ENCODE measurements around the gene NECAB3.
"Not testable (repeated sequence)": the region's sequence is repeated elsewhere in the genome, so short reads cannot be mapped to it uniquely, and the experiment has no call there.

The NECAB3 gene

DNA sequence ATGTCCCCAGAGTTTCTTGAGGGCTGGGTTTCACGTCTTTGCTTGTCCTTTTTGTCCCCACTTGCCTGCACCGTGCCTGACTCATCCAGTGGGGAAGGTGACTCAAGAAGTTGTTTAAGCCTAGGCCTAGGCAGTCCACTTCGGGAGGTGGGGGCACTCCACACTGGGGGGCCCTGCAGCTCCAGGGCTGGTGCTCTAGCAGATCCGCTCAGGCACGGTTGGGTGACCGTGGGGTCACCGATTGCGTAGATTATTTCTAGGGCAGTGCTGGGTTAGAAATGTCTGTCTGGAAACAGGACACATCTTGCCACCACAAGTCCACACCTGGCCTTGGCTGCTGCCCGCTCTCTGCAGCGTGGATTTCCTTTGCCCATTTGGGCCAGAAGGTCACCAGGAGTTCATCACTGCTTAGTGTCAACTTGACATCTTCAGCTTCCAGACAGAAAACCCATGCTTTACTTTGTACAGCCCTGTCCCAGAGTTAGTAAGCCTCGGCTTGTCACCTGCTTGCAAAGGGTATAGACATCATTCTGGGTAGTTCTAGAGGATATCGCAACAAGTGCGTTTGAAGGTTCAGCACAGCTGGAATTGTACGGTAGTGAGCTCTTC is 25.7 kb downstream of the NECAB3 start:
- H3K4me1 ChIP-seq (ENCODE audit: control insufficient read depth, insufficient read depth, low read length): no peaks in the 10 kb centered on the region
- H3K27me3 ChIP-seq (ENCODE audit: control insufficient read depth, insufficient read depth, low read length): no peaks in the 10 kb centered on the region
- no peak overlapping the region for H3K9ac ChIP-seq (ENCODE audit: low read depth, low read length)
- no peaks in the 10 kb centered on the region for H3K9me3 ChIP-seq (ENCODE audit: control insufficient read depth, insufficient read depth, low read length)
- no peak overlapping the region for H3K4me3 ChIP-seq (ENCODE audit: low read depth, low read length)
- H3K36me3 ChIP-seq (ENCODE audit: control insufficient read depth, insufficient read depth, low read length): peaks cover 12% of the 10 kb centered on the region

DNA sequence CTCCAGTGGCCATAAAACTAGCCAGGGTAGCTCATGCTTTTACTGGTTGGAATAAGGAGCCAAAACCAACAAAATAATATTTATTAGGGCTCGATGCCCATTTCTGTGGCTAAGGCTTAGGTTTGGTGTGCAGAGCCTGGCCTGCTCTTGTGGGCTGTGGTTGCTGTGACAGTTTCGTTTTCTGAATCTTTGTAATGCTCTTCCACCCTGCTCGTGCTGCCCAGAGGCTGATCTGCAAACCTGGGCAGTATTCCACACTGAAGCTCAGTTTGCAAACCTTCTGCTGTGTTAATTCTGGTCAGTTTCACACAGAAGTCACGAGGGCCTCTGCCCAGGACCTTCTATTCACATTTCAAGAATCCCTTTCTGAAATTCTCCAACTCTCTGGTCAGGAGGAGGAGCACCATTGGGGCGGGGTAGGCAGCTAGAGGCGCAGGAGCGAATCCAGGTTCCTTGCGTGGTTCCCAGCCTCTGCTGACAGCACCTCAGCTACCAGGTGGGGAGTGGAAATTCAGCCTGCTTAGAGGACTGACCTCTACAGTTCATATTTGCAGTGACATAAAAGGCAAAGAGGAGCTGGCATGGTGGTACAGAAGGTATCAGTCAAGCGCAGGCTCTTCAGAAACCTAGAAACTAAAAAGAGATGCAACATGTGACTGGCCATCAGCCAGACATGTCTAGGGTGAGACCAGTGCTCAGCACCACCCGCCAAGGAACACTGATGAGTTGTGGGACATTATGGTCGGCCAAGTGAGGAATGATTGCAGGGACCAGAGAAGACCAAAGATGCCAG is 26.4 kb downstream of the NECAB3 start:
- H3K27me3 ChIP-seq (ENCODE audit: control insufficient read depth, insufficient read depth, low read length): no peaks in the 10 kb centered on the region
- no peak overlapping the region for H3K4me3 ChIP-seq (ENCODE audit: low read depth, low read length)
- peaks cover 12% of the 10 kb centered on the region for H3K36me3 ChIP-seq (ENCODE audit: control insufficient read depth, insufficient read depth, low read length)
- no peaks in the 10 kb centered on the region for H3K4me1 ChIP-seq (ENCODE audit: control insufficient read depth, insufficient read depth, low read length)
- H3K9me3 ChIP-seq (ENCODE audit: control insufficient read depth, insufficient read depth, low read length): no peaks in the 10 kb centered on the region
- no peak overlapping the region for H3K9ac ChIP-seq (ENCODE audit: low read depth, low read length)

DNA sequence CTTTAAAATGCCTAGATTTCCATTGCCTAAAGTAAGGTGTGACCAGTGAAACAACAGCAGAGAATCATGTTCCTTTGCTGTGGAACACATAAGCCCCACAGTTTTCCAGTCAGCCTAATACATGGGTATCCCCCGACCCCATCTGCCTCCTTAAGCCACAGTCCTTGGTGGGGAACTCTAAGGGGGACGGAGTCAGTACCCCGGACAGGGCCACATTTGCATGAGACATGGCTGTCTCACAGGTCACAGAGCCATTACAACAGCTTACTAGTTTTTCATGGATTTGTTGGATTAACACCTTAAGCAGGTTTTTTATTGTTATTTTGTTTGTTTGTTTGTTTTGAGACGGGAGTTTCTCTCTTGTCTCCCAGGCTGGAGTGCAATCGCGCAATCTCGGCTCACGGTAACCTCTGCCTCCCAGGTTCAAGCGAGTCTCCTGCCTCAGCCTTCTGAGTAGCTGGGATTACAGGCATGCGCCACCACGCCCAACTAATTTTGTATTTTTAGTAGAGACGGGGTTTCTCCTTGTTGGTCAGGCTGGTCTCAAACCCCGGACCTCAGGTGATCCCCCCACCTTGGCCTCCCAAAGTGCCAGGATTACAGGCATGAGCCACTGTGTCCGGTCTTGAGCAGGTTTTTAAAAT is 27.1 kb downstream of the NECAB3 start:
- H3K9ac ChIP-seq (ENCODE audit: low read depth, low read length); H3K4me3 ChIP-seq (ENCODE audit: low read depth, low read length); H3K4me1 ChIP-seq (ENCODE audit: control insufficient read depth, insufficient read depth, low read length); H3K9me3 ChIP-seq (ENCODE audit: control insufficient read depth, insufficient read depth, low read length); H3K27me3 ChIP-seq (ENCODE audit: control insufficient read depth, insufficient read depth, low read length): not testable (repeated sequence)
- peaks cover 12% of the 10 kb centered on the region for H3K36me3 ChIP-seq (ENCODE audit: control insufficient read depth, insufficient read depth, low read length)

DNA sequence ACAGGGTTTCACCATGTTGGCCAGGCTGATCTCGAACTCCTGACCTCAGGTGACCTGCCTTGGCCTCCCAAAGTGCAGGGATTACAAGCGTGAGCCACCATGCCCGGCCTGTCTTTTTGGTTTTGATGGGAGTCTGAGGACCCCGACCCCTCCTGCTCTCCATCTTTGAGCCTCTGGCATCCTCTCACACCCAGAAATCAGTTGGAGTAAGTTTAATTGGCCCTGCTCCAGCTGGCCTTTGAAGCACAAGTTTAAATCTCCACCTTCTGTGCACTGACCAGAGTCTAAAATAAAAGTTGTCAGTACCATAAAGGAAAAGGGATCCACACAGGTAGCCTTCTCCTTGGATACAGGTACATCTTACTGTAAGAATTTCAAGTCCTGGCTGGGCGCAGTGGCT is 28.0 kb downstream of the NECAB3 start:
- Histone ChIP-seq H3K9me3 (ENCODE audit: control insufficient read depth, insufficient read depth, low read length) (no peaks in the 10 kb centered on the region), H3K9ac (ENCODE audit: low read depth, low read length) (no peak overlapping the region), H3K4me1 (ENCODE audit: control insufficient read depth, insufficient read depth, low read length) (no peaks in the 10 kb centered on the region), H3K27me3 (ENCODE audit: control insufficient read depth, insufficient read depth, low read length) (no peaks in the 10 kb centered on the region), H3K36me3 (ENCODE audit: control insufficient read depth, insufficient read depth, low read length) (peaks cover 12% of the 10 kb centered on the region), H3K4me3 (ENCODE audit: low read depth, low read length) (no peak overlapping the region)

DNA sequence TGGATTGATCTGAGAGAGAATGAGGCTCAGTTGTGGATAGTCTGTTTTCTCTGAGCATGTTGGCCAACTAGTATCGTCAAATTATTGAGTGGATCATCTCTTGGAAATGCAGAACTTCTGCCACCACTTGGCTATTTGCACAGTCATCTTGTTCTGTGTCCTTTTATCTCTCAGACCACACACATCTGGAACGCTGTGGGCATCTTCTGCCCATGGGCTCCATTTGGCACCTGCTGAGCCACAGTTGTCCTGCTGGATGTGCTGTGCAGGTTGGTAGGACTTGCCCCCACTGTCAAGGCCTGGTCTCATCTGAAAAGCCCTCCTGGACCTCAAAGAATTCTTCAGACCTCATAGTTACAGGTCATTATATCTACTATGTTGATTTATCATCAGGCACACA is 28.8 kb downstream of the NECAB3 start:
- Histone ChIP-seq H3K9ac (ENCODE audit: low read depth, low read length) (no peak overlapping the region), H3K36me3 (ENCODE audit: control insufficient read depth, insufficient read depth, low read length) (peaks cover 12% of the 10 kb centered on the region), H3K9me3 (ENCODE audit: control insufficient read depth, insufficient read depth, low read length) (no peaks in the 10 kb centered on the region), H3K4me1 (ENCODE audit: control insufficient read depth, insufficient read depth, low read length) (no peaks in the 10 kb centered on the region), H3K4me3 (ENCODE audit: low read depth, low read length) (no peak overlapping the region), H3K27me3 (ENCODE audit: control insufficient read depth, insufficient read depth, low read length) (no peaks in the 10 kb centered on the region)

DNA sequence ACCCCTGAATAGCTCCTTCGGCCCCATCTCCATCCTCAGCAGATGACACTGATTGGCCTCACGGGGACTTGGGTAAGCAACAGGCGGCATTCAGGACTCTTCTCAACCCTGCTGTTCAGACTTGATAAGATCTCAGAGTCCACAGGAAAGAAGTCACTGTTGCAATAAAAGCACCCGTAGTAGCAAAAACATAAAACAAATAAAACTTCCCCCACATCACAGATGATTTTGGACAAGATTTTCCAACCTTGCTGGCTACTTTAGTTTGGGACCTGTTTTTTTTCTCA is 29.2 kb downstream of the NECAB3 start:
- H3K36me3 ChIP-seq (ENCODE audit: control insufficient read depth, insufficient read depth, low read length): peaks cover 16% of the 10 kb centered on the region
- H3K9ac ChIP-seq (ENCODE audit: low read depth, low read length): no peak overlapping the region
- no peaks in the 10 kb centered on the region for H3K9me3 ChIP-seq (ENCODE audit: control insufficient read depth, insufficient read depth, low read length)
- no peaks in the 10 kb centered on the region for H3K27me3 ChIP-seq (ENCODE audit: control insufficient read depth, insufficient read depth, low read length)
- no peak overlapping the region for H3K4me3 ChIP-seq (ENCODE audit: low read depth, low read length)
- no peaks in the 10 kb centered on the region for H3K4me1 ChIP-seq (ENCODE audit: control insufficient read depth, insufficient read depth, low read length)

DNA sequence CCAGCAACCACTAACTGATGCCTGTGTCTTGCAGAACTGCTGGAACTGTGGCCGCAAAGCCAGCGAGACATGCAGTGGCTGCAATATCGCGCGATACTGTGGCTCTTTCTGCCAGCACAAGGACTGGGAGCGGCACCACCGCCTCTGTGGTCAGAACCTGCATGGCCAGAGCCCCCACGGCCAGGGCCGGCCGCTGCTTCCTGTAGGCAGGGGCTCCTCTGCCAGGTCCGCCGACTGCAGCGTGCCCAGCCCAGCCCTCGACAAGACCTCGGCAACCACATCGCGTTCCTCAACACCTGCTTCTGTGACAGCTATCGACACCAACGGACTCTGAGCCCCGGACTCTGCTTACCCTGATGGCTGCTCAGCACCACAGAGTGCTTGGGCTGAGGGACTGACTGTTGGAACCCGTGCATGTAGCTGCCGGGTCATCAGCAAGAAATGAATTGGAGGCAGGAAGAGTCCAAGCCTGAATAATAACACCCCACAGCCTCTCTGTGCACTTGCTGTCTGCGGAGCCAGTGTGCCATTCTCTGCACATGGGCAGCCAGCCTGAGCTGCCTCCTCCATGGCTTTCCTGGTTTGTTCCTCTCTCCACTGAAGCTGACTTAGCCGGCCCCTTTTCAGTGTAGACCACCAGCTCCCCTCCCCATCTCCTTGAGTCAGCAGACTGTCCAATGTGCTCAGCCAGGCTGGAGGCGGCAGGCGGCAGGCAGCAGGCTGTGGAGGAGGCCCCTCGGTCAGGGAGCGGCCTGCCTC is 29.7 kb downstream of the NECAB3 start:
- no peaks in the 10 kb centered on the region for H3K27me3 ChIP-seq (ENCODE audit: control insufficient read depth, insufficient read depth, low read length)
- H3K4me3 ChIP-seq (ENCODE audit: low read depth, low read length): no peak overlapping the region
- H3K4me1 ChIP-seq (ENCODE audit: control insufficient read depth, insufficient read depth, low read length): no peaks in the 10 kb centered on the region
- peaks cover 20% of the 10 kb centered on the region for H3K36me3 ChIP-seq (ENCODE audit: control insufficient read depth, insufficient read depth, low read length)
- H3K9me3 ChIP-seq (ENCODE audit: control insufficient read depth, insufficient read depth, low read length): no peaks in the 10 kb centered on the region
- no peak overlapping the region for H3K9ac ChIP-seq (ENCODE audit: low read depth, low read length)

DNA sequence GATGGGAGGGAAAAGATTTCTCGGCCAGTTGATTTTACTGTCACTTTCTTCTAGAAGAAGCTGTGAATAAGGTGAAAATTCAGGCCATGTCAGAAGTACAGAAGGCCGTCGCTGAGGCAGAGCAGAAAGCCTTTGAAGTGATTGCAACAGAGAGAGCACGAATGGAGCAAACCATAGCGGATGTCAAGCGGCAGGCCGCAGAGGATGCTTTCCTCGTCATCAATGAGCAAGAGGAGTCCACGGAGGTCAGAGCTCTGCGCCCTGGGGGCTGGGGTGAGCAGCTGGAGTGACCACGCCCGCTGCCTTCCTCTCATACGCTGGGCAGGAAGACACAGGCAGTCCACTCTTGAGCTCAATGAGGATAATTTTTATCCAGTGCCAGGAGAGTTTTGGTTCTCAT is 33.9 kb downstream of the NECAB3 start:
- Histone ChIP-seq H3K4me1 (ENCODE audit: control insufficient read depth, insufficient read depth, low read length) (no peaks in the 10 kb centered on the region), H3K27me3 (ENCODE audit: control insufficient read depth, insufficient read depth, low read length) (no peaks in the 10 kb centered on the region), H3K36me3 (ENCODE audit: control insufficient read depth, insufficient read depth, low read length) (peaks cover 26% of the 10 kb centered on the region), H3K9me3 (ENCODE audit: control insufficient read depth, insufficient read depth, low read length) (no peaks in the 10 kb centered on the region), H3K9ac (ENCODE audit: low read depth, low read length) (no peak overlapping the region), H3K4me3 (ENCODE audit: low read depth, low read length) (no peak overlapping the region)

DNA sequence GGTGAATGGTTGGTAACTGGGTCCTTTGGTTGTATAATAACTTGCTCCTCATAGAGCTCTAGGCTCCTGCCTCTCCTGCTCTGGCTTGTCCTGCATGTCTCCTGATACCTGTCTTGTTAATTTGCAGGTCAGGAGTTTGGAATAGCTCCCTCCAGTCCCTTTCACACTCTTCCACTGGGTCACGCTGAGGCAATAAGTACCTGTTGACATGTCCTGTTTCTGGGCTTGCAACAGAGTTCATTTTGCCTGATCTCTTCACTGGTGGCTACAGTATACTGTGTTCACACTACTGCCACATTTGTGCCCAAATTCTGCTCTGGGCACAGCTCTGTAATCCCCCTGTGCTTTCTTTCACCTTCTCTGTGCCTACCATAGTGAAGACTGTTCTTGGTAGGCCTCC is 37.5 kb downstream of the NECAB3 start:
- peaks cover 20% of the 10 kb centered on the region for H3K36me3 ChIP-seq (ENCODE audit: control insufficient read depth, insufficient read depth, low read length)
- H3K4me3 ChIP-seq (ENCODE audit: low read depth, low read length): no peak overlapping the region
- no peaks in the 10 kb centered on the region for H3K9me3 ChIP-seq (ENCODE audit: control insufficient read depth, insufficient read depth, low read length)
- H3K27me3 ChIP-seq (ENCODE audit: control insufficient read depth, insufficient read depth, low read length): no peaks in the 10 kb centered on the region
- H3K4me1 ChIP-seq (ENCODE audit: control insufficient read depth, insufficient read depth, low read length): no peaks in the 10 kb centered on the region
- no peak overlapping the region for H3K9ac ChIP-seq (ENCODE audit: low read depth, low read length)

DNA sequence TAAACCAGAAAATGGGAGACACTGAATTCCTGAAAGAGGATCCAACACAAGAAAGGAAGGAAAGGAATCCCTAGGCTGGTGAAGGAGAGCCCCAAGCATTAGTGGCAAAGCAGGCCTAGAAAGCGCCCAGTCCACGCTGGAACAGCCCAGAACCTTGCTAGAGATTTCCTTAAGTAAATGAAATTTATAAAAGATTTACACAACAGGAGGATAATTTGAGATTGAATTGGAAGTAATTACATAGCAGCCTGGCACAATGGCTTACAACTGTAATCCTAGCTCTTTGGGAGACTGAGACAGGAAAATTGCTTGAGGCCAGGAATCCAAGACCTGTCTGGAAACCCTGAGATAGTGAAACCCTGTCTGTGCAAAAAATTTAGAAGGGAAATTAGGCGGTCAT is 38.9 kb downstream of the NECAB3 start:
- no peak overlapping the region for H3K9ac ChIP-seq (ENCODE audit: low read depth, low read length)
- no peaks in the 10 kb centered on the region for H3K27me3 ChIP-seq (ENCODE audit: control insufficient read depth, insufficient read depth, low read length)
- peaks cover 21% of the 10 kb centered on the region for H3K36me3 ChIP-seq (ENCODE audit: control insufficient read depth, insufficient read depth, low read length)
- no peaks in the 10 kb centered on the region for H3K9me3 ChIP-seq (ENCODE audit: control insufficient read depth, insufficient read depth, low read length)
- H3K4me3 ChIP-seq (ENCODE audit: low read depth, low read length): no peak overlapping the region
- H3K4me1 ChIP-seq (ENCODE audit: control insufficient read depth, insufficient read depth, low read length): no peaks in the 10 kb centered on the region

DNA sequence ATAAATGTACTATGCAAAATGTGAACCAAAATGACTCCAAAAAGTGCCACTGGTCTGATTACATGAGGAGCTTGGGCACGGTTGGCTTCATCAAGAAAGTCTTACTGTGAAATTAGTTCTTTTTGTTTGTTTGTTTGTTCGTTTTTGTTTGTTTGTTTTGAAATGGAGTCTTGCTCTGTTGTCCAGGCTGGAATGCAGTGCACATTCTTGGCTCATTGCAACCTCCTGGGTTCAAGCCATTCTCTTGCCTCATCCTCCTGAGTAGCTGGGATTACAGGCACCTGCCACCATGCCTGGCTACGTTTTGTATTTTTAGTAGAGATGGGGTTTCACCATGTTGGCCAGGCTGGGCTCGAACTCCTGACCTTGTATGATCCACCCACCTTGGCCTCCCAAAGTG is 42.3 kb downstream of the NECAB3 start:
- H3K4me3 ChIP-seq (ENCODE audit: low read depth, low read length); H3K9me3 ChIP-seq (ENCODE audit: control insufficient read depth, insufficient read depth, low read length); H3K9ac ChIP-seq (ENCODE audit: low read depth, low read length); H3K4me1 ChIP-seq (ENCODE audit: control insufficient read depth, insufficient read depth, low read length); H3K27me3 ChIP-seq (ENCODE audit: control insufficient read depth, insufficient read depth, low read length): not testable (repeated sequence)
- peaks cover 22% of the 10 kb centered on the region for H3K36me3 ChIP-seq (ENCODE audit: control insufficient read depth, insufficient read depth, low read length)
